A673 (cell line): ENCODE results near the gene FRY. TPM values are rescaled to one million over a fixed set of nuclear protein-coding genes. Genes with fewer than 3 reads are reported as not detected.

ENCODE experiments used
- BruUV-seq: library from RNA; stranded (reverse); fragments of 400-500 nt; replicated peaks from 2 replicates; lab custom pipeline; 2021; lab: Mats Ljungman, UMichigan
- CTCF ChIA-PET: fragments of 300-600 bp; sonication (Branson Sonifier 250); formaldehyde crosslinking; loops from one replicate; lab custom pipeline; 2022; ENCODE audit warnings: antibody characterized with exemption; lab: Charles Lee
- POLR2A ChIA-PET: fragments of 300-600 bp; sonication (Branson Sonifier 250); formaldehyde crosslinking; loops from one replicate; lab custom pipeline; 2022; ENCODE audit warnings: antibody characterized with exemption; ENCODE audit not compliant: low non-redundant PET; lab: Charles Lee
- DNase-seq: peaks from one replicate; pipeline ENCODE4 v3.0.0-alpha.2; 2015; ENCODE audit warnings: low spot score
- H3K27ac ChIP-seq: fragments of 200-600 bp; sonication (generic); 2 replicates; pipeline ENCODE4 v1.5.1; 2016; ENCODE audit warnings: mixed run types, low read depth, mild to moderate bottlenecking, mixed read lengths, antibody characterized with exemption, low read length; ENCODE audit not compliant: poor library complexity, severe bottlenecking
- H3K27me3 ChIP-seq: fragments of 200-600 bp; sonication (generic); replicated peaks from 2 replicates; pipeline ENCODE4 v1.6.1; 2017; ENCODE audit warnings: mixed run types, low read depth, mild to moderate bottlenecking, mixed read lengths, antibody characterized with exemption, low read length; ENCODE audit not compliant: insufficient read depth, poor library complexity
- H3K36me3 ChIP-seq: fragments of 200-600 bp; sonication (generic); 2 replicates; pipeline ENCODE4 v1.6.1; 2016; ENCODE audit warnings: mixed run types, mild to moderate bottlenecking, mixed read lengths, antibody characterized with exemption, low read length; ENCODE audit not compliant: insufficient read depth, poor library complexity, severe bottlenecking
- H3K4me1 ChIP-seq: fragments of 200-600 bp; sonication (generic); 2 replicates; pipeline ENCODE4 v1.6.1; 2017; ENCODE audit warnings: mixed run types, mild to moderate bottlenecking, mixed read lengths, antibody characterized with exemption, low read length; ENCODE audit not compliant: insufficient read depth, poor library complexity, severe bottlenecking
- H3K4me3 ChIP-seq: fragments of 200-600 bp; sonication (generic); 2 replicates; pipeline ENCODE4 v1.5.1; 2016; ENCODE audit warnings: low read depth, mixed run types, mild to moderate bottlenecking, mixed read lengths, low read length; ENCODE audit not compliant: poor library complexity, severe bottlenecking
- H3K9me3 ChIP-seq: fragments of 200-600 bp; sonication (generic); 2 replicates; pipeline ENCODE4 v1.6.1; 2016; ENCODE audit warnings: mixed run types, low read depth, mild to moderate bottlenecking, mixed read lengths, antibody characterized with exemption, low read length; ENCODE audit not compliant: poor library complexity, severe bottlenecking
- EZH2 ChIP-seq: fragments of 200-600 bp; sonication (generic); IDR thresholded peaks from 2 replicates; pipeline ENCODE4 v1.6.1; 2017; ENCODE audit warnings: borderline replicate concordance, low read depth, mild to moderate bottlenecking, mixed read lengths, antibody characterized with exemption, low read length; ENCODE audit not compliant: poor library complexity, severe bottlenecking
- intact Hi-C: fragments of 100-400 bp; cut with micrococcal nuclease; formaldehyde crosslinking; loops from one replicate; pipeline ENCODE4 v1.10.0; 2022; ENCODE audit not compliant: unreplicated experiment
- total RNA-seq: library from RNA; stranded (reverse); gene quantifications from 2 replicates; pipeline ENCODE4 v1.2.3, GENCODE V29; 2021
- TF ChIP-seq, protein P1 (sequence below): fragments of 300-800, 200-600 bp; sonication (generic); conservative IDR thresholded peaks from 2 replicates; pipeline ENCODE4 v1.5.1; 2017; ENCODE audit warnings: low read depth, mild to moderate bottlenecking, antibody characterized with exemption, low read length, moderate library complexity, mixed read lengths

FRY gene
- total RNA-seq, 1 experiment from 2014 or later: 0.58 TPM

DNA sequence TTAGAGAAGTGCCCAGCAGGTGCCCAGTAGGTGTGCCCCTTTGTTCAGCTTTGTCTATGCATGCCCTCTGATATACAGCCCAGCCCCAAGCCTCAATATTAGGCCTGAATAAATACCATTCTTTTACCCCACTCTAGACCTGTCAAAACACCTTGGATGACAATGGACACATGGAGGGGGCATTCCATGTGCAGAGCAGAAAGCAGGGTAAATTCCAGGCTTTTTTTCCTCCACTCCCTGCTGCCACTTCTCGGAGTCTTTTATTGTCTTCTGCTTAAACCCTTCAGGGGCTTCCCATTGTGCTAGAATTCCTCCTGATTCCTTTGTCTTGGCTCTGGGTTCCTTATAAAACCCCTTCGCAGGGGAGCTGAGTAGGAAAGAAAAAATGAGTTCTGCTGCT is 5.8 kb upstream of the FRY start:
- TF ChIP-seq EZH2: no peak
- TF ChIP-seq, protein P1, sequence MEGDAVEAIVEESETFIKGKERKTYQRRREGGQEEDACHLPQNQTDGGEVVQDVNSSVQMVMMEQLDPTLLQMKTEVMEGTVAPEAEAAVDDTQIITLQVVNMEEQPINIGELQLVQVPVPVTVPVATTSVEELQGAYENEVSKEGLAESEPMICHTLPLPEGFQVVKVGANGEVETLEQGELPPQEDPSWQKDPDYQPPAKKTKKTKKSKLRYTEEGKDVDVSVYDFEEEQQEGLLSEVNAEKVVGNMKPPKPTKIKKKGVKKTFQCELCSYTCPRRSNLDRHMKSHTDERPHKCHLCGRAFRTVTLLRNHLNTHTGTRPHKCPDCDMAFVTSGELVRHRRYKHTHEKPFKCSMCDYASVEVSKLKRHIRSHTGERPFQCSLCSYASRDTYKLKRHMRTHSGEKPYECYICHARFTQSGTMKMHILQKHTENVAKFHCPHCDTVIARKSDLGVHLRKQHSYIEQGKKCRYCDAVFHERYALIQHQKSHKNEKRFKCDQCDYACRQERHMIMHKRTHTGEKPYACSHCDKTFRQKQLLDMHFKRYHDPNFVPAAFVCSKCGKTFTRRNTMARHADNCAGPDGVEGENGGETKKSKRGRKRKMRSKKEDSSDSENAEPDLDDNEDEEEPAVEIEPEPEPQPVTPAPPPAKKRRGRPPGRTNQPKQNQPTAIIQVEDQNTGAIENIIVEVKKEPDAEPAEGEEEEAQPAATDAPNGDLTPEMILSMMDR: no peak
- no peak for DNase-seq
- Histone ChIP-seq H3K36me3 (no peaks in the 10 kb centered on the region), H3K27me3 (peaks cover 10% of the 10 kb centered on the region), H3K4me1 (no peaks in the 10 kb centered on the region), H3K27ac (no peak overlapping the region), H3K9me3 (no peaks in the 10 kb centered on the region), H3K4me3 (no peak overlapping the region)
- POLR2A ChIA-PET: no interaction called here
- BruUV-seq: no TSS peak
- CTCF ChIA-PET: no interaction called here
- intact Hi-C loops: no loop called here

DNA sequence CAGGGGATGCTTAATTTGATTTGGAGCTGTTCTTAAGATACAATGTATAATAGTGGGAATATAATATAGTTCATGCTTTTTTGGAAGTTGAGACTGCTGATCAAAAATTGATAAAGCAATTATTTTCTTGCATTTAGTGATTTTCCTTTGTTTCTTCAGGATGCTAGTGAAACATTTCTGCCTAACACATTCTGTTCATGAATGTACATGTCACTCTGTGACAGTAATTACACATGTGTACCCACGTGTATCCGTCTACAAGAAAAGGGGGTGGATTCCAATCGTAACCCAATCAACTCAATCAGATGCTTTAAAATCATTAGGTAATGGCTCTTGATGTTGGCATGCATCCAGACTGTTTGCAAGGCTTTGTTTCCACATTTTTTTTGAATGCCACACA is 5.0 kb upstream of the FRY start:
- no TSS peak for BruUV-seq
- Histone ChIP-seq H3K9me3 (no peaks in the 10 kb centered on the region), H3K4me1 (no peaks in the 10 kb centered on the region), H3K27ac (no peak overlapping the region), H3K27me3 (peaks cover 17% of the 10 kb centered on the region), H3K4me3 (no peak overlapping the region), H3K36me3 (no peaks in the 10 kb centered on the region)
- ChIA-PET POLR2A (no interaction called here), CTCF (interaction anchor here (0.7 kb wide), 1 partner anchor 140 kb away, joined by 4 read pairs; no protein-coding TSS in a partner anchor)
- TF ChIP-seq, protein P1: no peak
- TF ChIP-seq EZH2: no peak
- no peak for DNase-seq
- intact Hi-C loops: no loop called here

DNA sequence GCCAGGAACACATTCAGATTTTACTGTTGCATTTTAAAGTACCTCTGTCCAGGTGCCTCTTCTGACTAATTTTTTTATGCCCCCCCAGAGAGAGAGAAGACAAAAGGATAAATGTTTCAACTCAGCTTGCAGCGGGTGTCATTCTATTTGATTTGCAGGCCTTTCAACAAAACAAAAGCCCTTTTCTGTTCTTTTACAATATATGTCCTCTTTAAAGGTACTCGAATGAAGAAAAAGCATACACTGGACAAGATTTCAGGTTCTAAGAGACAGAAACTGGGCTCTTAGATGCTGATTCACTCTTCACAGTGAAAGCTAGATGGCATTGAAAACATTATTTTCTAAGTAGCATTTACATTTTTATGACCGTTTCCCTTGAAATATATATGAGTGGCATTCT is 2.9 kb upstream of the FRY start:
- ChIA-PET POLR2A (no interaction called here), CTCF (no interaction called here)
- Histone ChIP-seq H3K4me3 (no peak overlapping the region), H3K4me1 (no peaks in the 10 kb centered on the region), H3K36me3 (no peaks in the 10 kb centered on the region), H3K27ac (no peak overlapping the region), H3K9me3 (no peaks in the 10 kb centered on the region), H3K27me3 (peaks cover 35% of the 10 kb centered on the region)
- no TSS peak for BruUV-seq
- DNase-seq: no peak
- no peak for TF ChIP-seq EZH2
- TF ChIP-seq, protein P1: no peak
- intact Hi-C loops: no loop called here
